ENCODE data around the gene MED31. TPM values are rescaled to one million over a fixed set of nuclear protein-coding genes. Genes with fewer than 3 reads are reported as not detected.
A peak's percentile ranks its signal among the peaks of the same experiment; 100 is the strongest.
"Not testable (repeated sequence)": the region's sequence is repeated elsewhere in the genome, so short reads cannot be mapped to it uniquely, and the experiment has no call there.

The MED31 gene
- total RNA-seq, 4 donors from 2014 or later = 5.3 to 13.7 (median 10.4) TPM

- Histone ChIP-seq H3K36me3 (no peaks in the 10 kb centered on the region), H3K27ac (no peak overlapping the region), H3K9me3 (no peaks in the 10 kb centered on the region), H3K4me3 (replicated peaks in 1 of 3) (no peak overlapping the region), H3K27me3 (no peaks in the 10 kb centered on the region), H3K4me1 (no peaks in the 10 kb centered on the region)
- TF ChIP-seq, protein P1, sequence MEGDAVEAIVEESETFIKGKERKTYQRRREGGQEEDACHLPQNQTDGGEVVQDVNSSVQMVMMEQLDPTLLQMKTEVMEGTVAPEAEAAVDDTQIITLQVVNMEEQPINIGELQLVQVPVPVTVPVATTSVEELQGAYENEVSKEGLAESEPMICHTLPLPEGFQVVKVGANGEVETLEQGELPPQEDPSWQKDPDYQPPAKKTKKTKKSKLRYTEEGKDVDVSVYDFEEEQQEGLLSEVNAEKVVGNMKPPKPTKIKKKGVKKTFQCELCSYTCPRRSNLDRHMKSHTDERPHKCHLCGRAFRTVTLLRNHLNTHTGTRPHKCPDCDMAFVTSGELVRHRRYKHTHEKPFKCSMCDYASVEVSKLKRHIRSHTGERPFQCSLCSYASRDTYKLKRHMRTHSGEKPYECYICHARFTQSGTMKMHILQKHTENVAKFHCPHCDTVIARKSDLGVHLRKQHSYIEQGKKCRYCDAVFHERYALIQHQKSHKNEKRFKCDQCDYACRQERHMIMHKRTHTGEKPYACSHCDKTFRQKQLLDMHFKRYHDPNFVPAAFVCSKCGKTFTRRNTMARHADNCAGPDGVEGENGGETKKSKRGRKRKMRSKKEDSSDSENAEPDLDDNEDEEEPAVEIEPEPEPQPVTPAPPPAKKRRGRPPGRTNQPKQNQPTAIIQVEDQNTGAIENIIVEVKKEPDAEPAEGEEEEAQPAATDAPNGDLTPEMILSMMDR (IDR thresholded peaks at IDR 0.05) = no peak
- TF ChIP-seq POLR2A (IDR thresholded peaks at IDR 0.05) = no peak
- intact Hi-C loops (cut with DNase I) = no loop called here
- no peak for DNase-seq
- WGBS, 2 donors = 93% methylated on average over 4 of the region's 5 CpGs; no CpG with 5 or more reads in 1 of the 2 donors
These were observed 45.5 kb upstream of the MED31 start for GRCh38 chr17:6696906-6697305.

GRCh38 chr17:6695565-6695964 lies 44.2 kb upstream of the MED31 start:
- peak in 1 of 2 donors; percentile 3 for DNase-seq
- Histone ChIP-seq H3K4me3 (replicated peaks in 1 of 3) (no peak overlapping the region), H3K4me1 (no peaks in the 10 kb centered on the region), H3K27me3 (no peaks in the 10 kb centered on the region), H3K9me3 (no peaks in the 10 kb centered on the region), H3K27ac (no peak overlapping the region), H3K36me3 (no peaks in the 10 kb centered on the region)
- intact Hi-C loops (cut with DNase I) = no loop called here
- 55 to 56% methylated on average over 12 to 13 of the region's 13 CpGs for WGBS, 2 donors
- TF ChIP-seq, protein P1 (IDR thresholded peaks at IDR 0.05) = no peak
- TF ChIP-seq POLR2A (IDR thresholded peaks at IDR 0.05) = no peak

DNA sequence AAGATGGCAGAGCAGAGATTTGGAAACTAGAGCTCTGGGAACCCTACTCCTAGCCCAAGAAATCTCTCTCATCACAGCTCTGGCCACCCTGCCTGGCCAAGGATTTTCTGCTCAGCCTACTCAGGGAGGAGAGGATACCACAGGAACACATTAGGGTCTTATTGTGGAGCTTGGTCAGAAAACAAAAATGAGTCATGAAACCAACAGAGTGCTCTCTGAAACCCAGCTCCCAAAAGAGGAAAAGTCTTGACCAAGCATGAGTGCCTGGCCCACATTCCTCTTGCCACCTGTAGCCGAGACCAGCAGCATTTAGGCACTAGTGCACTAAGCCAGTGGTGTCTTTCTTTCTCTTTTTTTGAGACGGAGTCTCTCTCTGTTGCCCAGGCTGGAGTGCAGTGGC lies 43.6 kb upstream of the MED31 start:
- H3K27ac ChIP-seq = no peak overlapping the region
- 86 to 89% methylated on average over 2 of the region's 2 CpGs for WGBS, 2 donors
- H3K9me3 ChIP-seq = no peaks in the 10 kb centered on the region
- DNase-seq = no peak
- H3K36me3 ChIP-seq = no peaks in the 10 kb centered on the region
- H3K4me1 ChIP-seq = no peaks in the 10 kb centered on the region
- intact Hi-C loops (cut with DNase I) = no loop called here
- TF ChIP-seq, protein P1 (IDR thresholded peaks at IDR 0.05) = no peak
- TF ChIP-seq POLR2A (IDR thresholded peaks at IDR 0.05) = no peak
- H3K4me3 ChIP-seq (replicated peaks in 1 of 3) = no peak overlapping the region
- no peaks in the 10 kb centered on the region for H3K27me3 ChIP-seq

DNA sequence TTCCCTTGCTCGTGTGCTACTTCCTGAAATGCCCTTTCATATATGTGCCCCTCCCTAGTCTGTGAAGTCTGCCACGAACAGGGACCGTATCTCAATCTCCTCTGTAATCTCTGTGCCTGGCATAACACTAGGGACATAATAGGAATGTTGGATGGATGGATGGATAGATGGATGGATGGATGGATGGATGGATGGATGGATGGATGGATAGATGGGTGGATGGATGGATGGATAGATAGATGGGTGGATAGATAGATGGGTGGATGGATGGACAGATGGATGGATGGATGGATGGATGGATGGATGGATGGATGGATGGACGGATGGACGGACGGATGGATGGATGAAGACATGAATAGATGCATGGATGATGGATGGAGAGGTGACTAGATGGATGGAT lies 40.6 kb upstream of the MED31 start:
- H3K9me3 ChIP-seq; H3K36me3 ChIP-seq; intact Hi-C loops (cut with DNase I); H3K4me3 ChIP-seq (replicated peaks in 1 of 3); H3K27ac ChIP-seq; H3K27me3 ChIP-seq; H3K4me1 ChIP-seq; DNase-seq: not testable (repeated sequence)
- 65 to 76% methylated on average over 6 of the region's 6 CpGs for WGBS, 2 donors

- intact Hi-C loops (cut with DNase I) = no loop called here
- H3K36me3 ChIP-seq = no peaks in the 10 kb centered on the region
- no peak for DNase-seq
- no peak overlapping the region for H3K4me3 ChIP-seq (replicated peaks in 1 of 3)
- no peaks in the 10 kb centered on the region for H3K4me1 ChIP-seq
- no peaks in the 10 kb centered on the region for H3K9me3 ChIP-seq
- no peaks in the 10 kb centered on the region for H3K27me3 ChIP-seq
- WGBS, 2 donors = 75 to 80% methylated on average over 3 of the region's 3 CpGs
- no peak overlapping the region for H3K27ac ChIP-seq
- TF ChIP-seq, protein P1 (IDR thresholded peaks at IDR 0.05) = no peak
- TF ChIP-seq POLR2A (IDR thresholded peaks at IDR 0.05) = no peak
These were observed 40.1 kb upstream of the MED31 start for GRCh38 chr17:6691546-6691945.

DNA sequence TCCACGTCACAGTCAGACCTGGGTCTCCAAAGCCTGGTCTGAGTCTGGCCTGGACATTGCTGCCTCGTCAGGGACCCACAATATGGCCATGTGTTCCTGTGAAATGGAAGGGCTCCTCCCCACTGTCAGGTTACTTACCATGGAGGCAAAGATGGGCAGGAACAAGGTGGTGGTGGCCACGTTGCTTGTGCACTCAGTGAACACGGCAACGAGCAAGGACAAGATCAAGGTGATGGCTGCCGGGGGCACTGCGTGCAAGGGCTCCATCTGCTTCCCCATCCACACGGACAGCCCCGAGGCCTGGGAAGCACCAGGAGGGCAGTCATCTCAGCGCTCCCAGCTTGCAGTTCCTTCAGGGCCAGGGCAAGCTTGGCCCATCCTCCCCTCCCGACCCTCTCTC lies 39.2 kb upstream of the MED31 start:
- no peak for TF ChIP-seq POLR2A (IDR thresholded peaks at IDR 0.05)
- TF ChIP-seq, protein P1 (IDR thresholded peaks at IDR 0.05) = no peak
- H3K9me3 ChIP-seq = no peaks in the 10 kb centered on the region
- no peaks in the 10 kb centered on the region for H3K36me3 ChIP-seq
- H3K4me3 ChIP-seq (replicated peaks in 1 of 3) = no peak overlapping the region
- intact Hi-C loops (cut with DNase I) = no loop called here
- H3K27ac ChIP-seq = no peak overlapping the region
- H3K27me3 ChIP-seq = no peaks in the 10 kb centered on the region
- H3K4me1 ChIP-seq = no peaks in the 10 kb centered on the region
- 85 to 86% methylated on average over 11 of the region's 11 CpGs for WGBS, 2 donors
- no peak for DNase-seq

All from thyroid gland (tissue), 4 donors.